Dedifferentiated amniotic fluid mesenchymal stem cell (primary cell): ENCODE measurements around the gene MALT1.
A peak's percentile ranks its signal among the peaks of the same experiment; 100 is the strongest.
"Not testable (repeated sequence)": the region's sequence is repeated elsewhere in the genome, so short reads cannot be mapped to it uniquely, and the experiment has no call there.

ENCODE experiments used
- DNase-seq: peaks from one replicate; pipeline ENCODE4 v3.0.0-alpha.2; 2016; ENCODE audit errors: extremely low spot score

MALT1 gene

GRCh38 chr18:58733866-58734265, 62.6 kb downstream of the MALT1 start:
- no peak for DNase-seq

GRCh38 chr18:58738322-58738721, 67.1 kb downstream of the MALT1 start:
- no peak for DNase-seq

- DNase-seq = no peak
Observed at GRCh38 chr18:58745914-58746313, 74.6 kb downstream of the MALT1 start.

- no peak for DNase-seq
Observed at GRCh38 chr18:58748899-58749595, 77.8 kb downstream of the MALT1 start.

GRCh38 chr18:58753976-58754375, 82.7 kb downstream of the MALT1 start:
- DNase-seq = no peak

- DNase-seq = no peak
Observed at GRCh38 chr18:58754544-58755068, 83.3 kb downstream of the MALT1 start.

- no peak for DNase-seq
Observed at GRCh38 chr18:58755304-58756010, 84.2 kb downstream of the MALT1 start.

GRCh38 chr18:58756148-58756547, 84.9 kb downstream of the MALT1 start:
- DNase-seq = no peak

DNA sequence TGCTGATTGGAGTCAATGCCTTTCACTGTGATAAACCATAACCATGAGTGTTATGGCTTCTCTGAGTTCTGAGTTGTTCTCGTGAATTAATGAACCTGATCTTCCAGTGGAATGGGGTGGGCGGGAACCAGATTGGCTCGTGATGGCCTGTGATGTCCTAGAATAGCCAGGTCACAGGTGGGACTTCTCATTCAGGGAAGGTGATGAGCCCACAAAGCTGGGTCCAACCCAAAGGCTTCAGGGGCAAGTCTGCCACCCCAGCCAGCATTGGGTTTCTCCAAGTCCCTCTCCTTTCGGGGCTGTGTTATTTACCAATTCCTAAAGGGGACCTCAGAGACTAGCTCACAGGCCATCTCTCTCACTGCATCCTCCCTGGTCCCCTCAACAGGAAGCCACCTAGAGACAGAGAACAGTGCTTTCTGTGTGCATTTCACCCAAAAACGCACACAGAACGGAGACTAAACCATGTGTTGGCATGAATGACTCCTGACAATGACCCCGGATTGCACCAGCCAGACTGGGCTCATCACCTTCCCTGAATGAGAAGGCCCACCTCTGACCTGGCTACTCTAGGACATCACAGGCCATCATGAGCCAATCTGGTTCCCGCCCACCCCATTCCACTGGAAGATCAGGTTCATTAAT, 85.5 kb downstream of the MALT1 start:
- no peak for DNase-seq

- DNase-seq = not testable (repeated sequence)
Observed at GRCh38 chr18:58757351-58757750, 86.1 kb downstream of the MALT1 start.

GRCh38 chr18:58758046-58758445, 86.8 kb downstream of the MALT1 start:
- DNase-seq = no peak

DNA sequence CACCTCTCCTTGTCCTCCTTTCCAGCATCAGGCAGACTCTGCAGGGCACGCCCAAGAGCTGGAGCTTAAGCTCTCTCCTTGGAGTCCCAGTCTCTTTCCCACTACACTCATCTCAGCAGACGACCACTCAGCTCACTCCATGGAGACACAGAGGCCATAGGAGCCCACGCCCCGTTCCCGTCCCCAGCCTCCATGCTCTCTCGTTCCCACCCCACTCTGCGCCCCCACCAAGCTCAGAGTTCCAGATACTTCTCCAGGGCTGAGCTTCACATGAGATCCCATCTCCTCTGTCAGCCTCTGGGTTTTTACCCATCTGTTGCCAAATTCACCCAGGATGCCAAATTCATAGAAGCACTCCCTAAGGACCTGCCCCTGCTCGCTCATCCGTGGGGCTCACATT, 87.3 kb downstream of the MALT1 start:
- DNase-seq = no peak

- no peak for DNase-seq
Observed at GRCh38 chr18:58761241-58761969, 90.1 kb downstream of the MALT1 start.

GRCh38 chr18:58761970-58762780, 90.9 kb downstream of the MALT1 start:
- no peak for DNase-seq

DNA sequence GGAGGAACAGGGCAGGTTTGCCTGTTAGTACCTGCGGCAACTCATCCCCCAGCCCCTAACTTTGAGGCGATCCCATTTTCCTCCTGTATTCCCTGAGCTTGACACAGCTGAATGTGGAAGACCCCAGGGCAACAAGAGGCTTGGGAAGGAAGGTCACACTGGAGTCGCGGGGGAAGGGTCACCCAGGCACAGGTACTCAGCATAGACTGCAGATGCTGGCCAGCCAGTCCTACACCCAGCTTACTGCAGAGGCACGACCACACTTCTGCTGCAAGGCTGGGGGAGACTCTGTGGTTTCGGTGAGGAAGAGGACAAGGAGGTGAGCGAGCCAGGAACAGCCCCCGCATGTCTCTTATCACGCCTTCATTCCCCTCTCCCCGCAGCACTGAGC, 91.5 kb downstream of the MALT1 start:
- no peak for DNase-seq

GRCh38 chr18:58766164-58766563, 94.9 kb downstream of the MALT1 start:
- no peak for DNase-seq

- DNase-seq = no peak
Observed at GRCh38 chr18:58766946-58767345, 95.7 kb downstream of the MALT1 start.

- DNase-seq = peak; percentile 30
Observed at GRCh38 chr18:58768293-58768974, 97.2 kb downstream of the MALT1 start.

GRCh38 chr18:58769321-58769720, 98.1 kb downstream of the MALT1 start:
- no peak for DNase-seq

GRCh38 chr18:58770601-58771000, 99.3 kb downstream of the MALT1 start:
- DNase-seq = no peak

DNA sequence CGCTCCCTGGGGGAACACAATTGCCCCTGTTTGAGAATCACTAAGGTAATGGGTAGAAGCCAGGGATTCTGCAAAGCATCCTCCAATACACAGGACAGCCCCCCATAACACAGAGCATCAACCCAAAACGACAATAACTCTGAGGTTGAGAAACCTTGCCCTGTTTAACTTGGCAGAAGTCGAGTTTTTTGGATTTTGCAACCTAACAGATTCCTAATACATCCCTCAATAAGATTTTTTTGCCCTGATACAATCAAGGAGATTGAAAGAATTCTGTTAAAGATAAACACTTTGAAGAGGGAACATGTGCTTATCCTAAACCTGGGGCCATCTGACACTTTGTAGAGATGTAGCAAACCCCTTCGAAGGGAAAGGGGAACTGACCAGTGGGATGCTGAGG, 100.9 kb downstream of the MALT1 start:
- no peak for DNase-seq
